Measurements from ENCODE around the gene SH3PXD2B. TPM values are rescaled to one million over a fixed set of nuclear protein-coding genes. Genes with fewer than 3 reads are reported as not detected.
"Not testable (repeated sequence)": the region's sequence is repeated elsewhere in the genome, so short reads cannot be mapped to it uniquely, and the experiment has no call there.

SH3PXD2B gene
- total RNA-seq, 2 experiments from 2014 or later = 0.60 to 0.95 TPM

DNA sequence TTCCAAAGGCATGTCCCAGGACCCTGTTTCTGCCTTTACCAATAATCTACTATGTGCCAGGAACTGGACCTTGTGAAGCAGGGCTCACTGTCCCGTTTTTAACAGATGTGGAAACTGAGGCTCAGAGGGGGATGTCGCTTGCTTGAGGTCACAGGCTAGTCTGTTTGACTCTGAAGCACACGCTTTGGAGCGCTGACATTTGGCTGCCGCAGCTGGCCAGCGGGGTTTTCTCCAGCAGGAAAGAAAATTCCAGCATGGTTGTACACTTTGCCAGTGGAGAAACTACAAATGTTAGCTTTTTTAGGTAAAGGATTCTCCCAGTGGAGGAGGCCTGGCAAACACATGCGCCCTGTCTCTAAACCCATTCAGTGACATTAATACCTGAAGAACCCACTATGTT, 50.5 kb downstream of the SH3PXD2B start:
- ATAC-seq (ENCODE audit: poor library complexity) (no peak), DNase-seq (no peak)
- Mint-ChIP-seq H3K9me3 (no peaks in the 10 kb centered on the region), H3K4me1 (ENCODE audit: low read depth) (no peaks in the 10 kb centered on the region), H3K27me3 (no peaks in the 10 kb centered on the region), H3K36me3 (ENCODE audit: low read depth) (no peaks in the 10 kb centered on the region), H3K27ac (no peak overlapping the region), H3K4me3 (no peak overlapping the region)
- no peaks in the 10 kb centered on the region for H3K4me1 ChIP-seq (ENCODE audit: insufficient read depth, low read length)
- no peak overlapping the region for H3K27ac ChIP-seq (ENCODE audit: low read depth in 1 of 2, low read length in 2 of 2)
- TF ChIP-seq, protein P1, sequence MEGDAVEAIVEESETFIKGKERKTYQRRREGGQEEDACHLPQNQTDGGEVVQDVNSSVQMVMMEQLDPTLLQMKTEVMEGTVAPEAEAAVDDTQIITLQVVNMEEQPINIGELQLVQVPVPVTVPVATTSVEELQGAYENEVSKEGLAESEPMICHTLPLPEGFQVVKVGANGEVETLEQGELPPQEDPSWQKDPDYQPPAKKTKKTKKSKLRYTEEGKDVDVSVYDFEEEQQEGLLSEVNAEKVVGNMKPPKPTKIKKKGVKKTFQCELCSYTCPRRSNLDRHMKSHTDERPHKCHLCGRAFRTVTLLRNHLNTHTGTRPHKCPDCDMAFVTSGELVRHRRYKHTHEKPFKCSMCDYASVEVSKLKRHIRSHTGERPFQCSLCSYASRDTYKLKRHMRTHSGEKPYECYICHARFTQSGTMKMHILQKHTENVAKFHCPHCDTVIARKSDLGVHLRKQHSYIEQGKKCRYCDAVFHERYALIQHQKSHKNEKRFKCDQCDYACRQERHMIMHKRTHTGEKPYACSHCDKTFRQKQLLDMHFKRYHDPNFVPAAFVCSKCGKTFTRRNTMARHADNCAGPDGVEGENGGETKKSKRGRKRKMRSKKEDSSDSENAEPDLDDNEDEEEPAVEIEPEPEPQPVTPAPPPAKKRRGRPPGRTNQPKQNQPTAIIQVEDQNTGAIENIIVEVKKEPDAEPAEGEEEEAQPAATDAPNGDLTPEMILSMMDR (IDR thresholded peaks at IDR 0.05) = no peak
- H3K36me3 ChIP-seq (ENCODE audit: insufficient read depth, low read length) = no peaks in the 10 kb centered on the region
- H3K27me3 ChIP-seq (ENCODE audit: control insufficient read depth in 1 of 2, insufficient read depth in 2 of 2, low read length in 2 of 2) = peaks cover 0 to 4% of the 10 kb centered on the region in 2 experiments
- POLR2A ChIA-PET = no interaction called here
- intact Hi-C loops (cut with DNase I, micrococcal nuclease) = no loop called here
- peaks cover 0 to 9% of the 10 kb centered on the region in 2 experiments for H3K9me3 ChIP-seq (ENCODE audit: control insufficient read depth in 1 of 2, insufficient read depth in 1 of 2, low read length in 2 of 2)
- CTCF ChIA-PET = no interaction called here
- no peak overlapping the region for H3K4me3 ChIP-seq (ENCODE audit: low read length)

DNA sequence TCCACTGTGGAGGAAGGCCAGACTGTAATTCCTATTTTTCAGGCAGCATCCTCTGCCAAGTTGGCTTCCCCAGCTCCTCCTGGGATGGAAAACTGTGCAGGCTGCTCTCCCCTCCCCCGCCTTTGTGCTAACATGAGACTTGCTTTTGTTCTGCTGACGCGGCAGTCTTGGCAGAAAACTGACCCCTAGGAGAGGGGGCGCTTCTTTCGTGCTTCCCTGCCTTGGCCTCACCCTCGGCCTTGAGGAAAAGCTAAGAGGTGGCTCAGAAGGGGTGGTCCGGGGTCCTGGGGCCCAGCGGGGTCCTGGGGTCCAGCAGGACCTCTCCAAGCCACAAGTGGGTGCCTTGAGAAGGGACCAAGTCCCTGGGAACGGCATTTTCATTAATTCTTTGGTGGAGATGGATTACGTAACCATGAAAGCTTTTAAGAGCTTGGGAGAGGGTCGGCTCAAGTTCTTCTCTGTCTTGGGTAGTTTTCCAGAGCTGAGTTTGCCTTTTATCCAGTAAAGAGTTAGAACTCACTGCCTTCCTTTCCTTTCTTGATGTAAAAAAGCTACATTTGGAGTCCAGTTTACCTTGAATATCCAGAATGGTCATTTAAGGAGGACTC, 51.0 kb downstream of the SH3PXD2B start:
- intact Hi-C loops (cut with DNase I, micrococcal nuclease) = no loop called here
- Mint-ChIP-seq H3K4me1 (ENCODE audit: low read depth) (no peaks in the 10 kb centered on the region), H3K27ac (no peak overlapping the region), H3K9me3 (no peaks in the 10 kb centered on the region), H3K27me3 (no peaks in the 10 kb centered on the region), H3K4me3 (no peak overlapping the region), H3K36me3 (ENCODE audit: low read depth) (no peaks in the 10 kb centered on the region)
- ATAC-seq (ENCODE audit: poor library complexity) (no peak), DNase-seq (no peak)
- TF ChIP-seq, protein P1 (IDR thresholded peaks at IDR 0.05) = no peak
- Histone ChIP-seq H3K4me1 (ENCODE audit: insufficient read depth, low read length) (no peaks in the 10 kb centered on the region), H3K27ac (ENCODE audit: low read depth in 1 of 2, low read length in 2 of 2) (no peak overlapping the region), H3K36me3 (ENCODE audit: insufficient read depth, low read length) (no peaks in the 10 kb centered on the region), H3K4me3 (ENCODE audit: low read length) (no peak overlapping the region), H3K27me3 (ENCODE audit: control insufficient read depth in 1 of 2, insufficient read depth in 2 of 2, low read length in 2 of 2) (peaks cover 0 to 4% of the 10 kb centered on the region in 2 experiments), H3K9me3 (ENCODE audit: control insufficient read depth in 1 of 2, insufficient read depth in 1 of 2, low read length in 2 of 2) (peaks cover 0 to 9% of the 10 kb centered on the region in 2 experiments)
- POLR2A ChIA-PET = no interaction called here
- CTCF ChIA-PET = no interaction called here

DNA sequence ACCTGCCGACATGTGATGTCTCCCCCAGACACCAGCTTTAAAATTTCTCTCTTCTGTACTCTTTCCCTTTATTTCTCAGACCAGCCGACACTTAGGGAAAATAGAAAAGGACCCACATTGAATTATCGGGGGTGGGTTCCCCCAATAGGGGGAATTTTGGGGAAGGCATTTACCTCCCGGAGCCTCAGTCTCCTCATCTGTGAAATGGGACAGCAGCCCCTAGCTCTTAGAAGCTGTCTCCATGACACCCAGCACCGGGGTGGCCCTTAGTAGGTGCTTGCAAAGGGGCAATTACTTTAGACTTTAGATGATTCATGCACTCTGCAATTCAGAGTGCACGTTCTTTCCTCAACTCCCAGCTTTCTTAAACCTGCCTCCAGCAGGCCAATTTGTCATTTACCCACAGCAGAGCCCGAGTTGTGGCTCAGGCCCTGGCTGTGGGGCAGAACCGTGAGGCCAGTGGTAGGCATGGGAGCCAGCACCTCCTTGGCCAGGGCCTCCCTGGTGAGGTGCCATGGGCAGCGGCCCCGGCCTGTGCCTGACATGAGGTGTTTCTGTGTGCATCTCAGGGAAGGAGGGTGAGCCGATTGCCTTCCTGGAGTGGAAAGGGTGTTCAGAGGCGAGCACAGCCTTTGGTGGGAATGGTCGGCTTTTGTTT, 51.7 kb downstream of the SH3PXD2B start:
- Histone ChIP-seq H3K9me3 (ENCODE audit: control insufficient read depth in 1 of 2, insufficient read depth in 1 of 2, low read length in 2 of 2) (peaks cover 0 to 9% of the 10 kb centered on the region in 2 experiments), H3K27me3 (ENCODE audit: control insufficient read depth in 1 of 2, insufficient read depth in 2 of 2, low read length in 2 of 2) (peaks cover 0 to 4% of the 10 kb centered on the region in 2 experiments), H3K27ac (ENCODE audit: low read depth in 1 of 2, low read length in 2 of 2) (no peak overlapping the region), H3K4me3 (ENCODE audit: low read length) (no peak overlapping the region), H3K36me3 (ENCODE audit: insufficient read depth, low read length) (no peaks in the 10 kb centered on the region), H3K4me1 (ENCODE audit: insufficient read depth, low read length) (no peaks in the 10 kb centered on the region)
- CTCF ChIA-PET = no interaction called here
- H3K9me3 Mint-ChIP-seq = no peaks in the 10 kb centered on the region
- H3K4me1 Mint-ChIP-seq (ENCODE audit: low read depth) = no peaks in the 10 kb centered on the region
- ATAC-seq (ENCODE audit: poor library complexity) (no peak), DNase-seq (no peak)
- H3K4me3 Mint-ChIP-seq = no peak overlapping the region
- TF ChIP-seq, protein P1 (IDR thresholded peaks at IDR 0.05) = no peak
- no peaks in the 10 kb centered on the region for H3K27me3 Mint-ChIP-seq
- POLR2A ChIA-PET = no interaction called here
- H3K36me3 Mint-ChIP-seq (ENCODE audit: low read depth) = no peaks in the 10 kb centered on the region
- no peak overlapping the region for H3K27ac Mint-ChIP-seq
- intact Hi-C loops (cut with DNase I, micrococcal nuclease) = no loop called here

DNA sequence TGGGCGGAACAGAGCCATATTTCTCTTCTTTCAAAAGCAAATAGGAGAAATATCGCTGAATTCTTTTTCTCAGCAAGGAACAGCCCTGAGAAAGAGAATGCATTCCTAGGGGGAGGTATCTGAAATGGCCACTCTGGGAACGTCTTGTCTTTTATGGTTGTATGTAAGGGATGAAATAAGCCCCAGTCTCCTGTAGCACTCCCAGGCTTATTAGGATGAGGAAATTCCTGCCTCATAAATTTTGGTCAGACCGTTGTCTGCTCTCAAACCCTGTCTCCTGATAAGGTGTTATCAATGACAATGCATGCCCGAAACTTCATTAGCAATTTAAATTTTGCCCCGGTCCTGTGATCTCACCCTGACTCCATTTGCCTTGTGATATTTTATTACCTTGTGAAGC, 52.3 kb downstream of the SH3PXD2B start:
- H3K27me3 Mint-ChIP-seq; intact Hi-C loops (cut with DNase I, micrococcal nuclease); H3K27ac ChIP-seq (ENCODE audit: low read depth in 1 of 2, low read length in 2 of 2); H3K9me3 ChIP-seq (ENCODE audit: control insufficient read depth in 1 of 2, insufficient read depth in 1 of 2, low read length in 2 of 2); H3K27me3 ChIP-seq (ENCODE audit: control insufficient read depth in 1 of 2, insufficient read depth in 2 of 2, low read length in 2 of 2); ATAC-seq (ENCODE audit: poor library complexity); H3K36me3 ChIP-seq (ENCODE audit: insufficient read depth, low read length); H3K4me3 Mint-ChIP-seq; POLR2A ChIA-PET; H3K9me3 Mint-ChIP-seq; H3K4me3 ChIP-seq (ENCODE audit: low read length); H3K4me1 ChIP-seq (ENCODE audit: insufficient read depth, low read length); H3K4me1 Mint-ChIP-seq (ENCODE audit: low read depth); CTCF ChIA-PET; DNase-seq; H3K36me3 Mint-ChIP-seq (ENCODE audit: low read depth); H3K27ac Mint-ChIP-seq: not testable (repeated sequence)

All from CD4-positive, alpha-beta T cell (primary cell).